NCI-H460 (cell line): ENCODE results near the gene KDM1A. TPM values are rescaled to one million over a fixed set of nuclear protein-coding genes. Genes with fewer than 3 reads are reported as not detected.

Source experiments
- DNase-seq: peaks from one replicate; pipeline ENCODE4 v3.0.0-alpha.2; 2016; ENCODE audit warnings: low read depth; ENCODE audit errors: extremely low read depth
- total RNA-seq: library from RNA; depleted of rRNA; stranded (reverse); fragments of >200 nt; shearing (Covaris generic); gene quantifications from 2 replicates; pipeline ENCODE4 v1.2.3, GENCODE V29; 2014

KDM1A gene
- total RNA-seq, 1 experiment from 2014 or later, result 87.2 TPM

DNA sequence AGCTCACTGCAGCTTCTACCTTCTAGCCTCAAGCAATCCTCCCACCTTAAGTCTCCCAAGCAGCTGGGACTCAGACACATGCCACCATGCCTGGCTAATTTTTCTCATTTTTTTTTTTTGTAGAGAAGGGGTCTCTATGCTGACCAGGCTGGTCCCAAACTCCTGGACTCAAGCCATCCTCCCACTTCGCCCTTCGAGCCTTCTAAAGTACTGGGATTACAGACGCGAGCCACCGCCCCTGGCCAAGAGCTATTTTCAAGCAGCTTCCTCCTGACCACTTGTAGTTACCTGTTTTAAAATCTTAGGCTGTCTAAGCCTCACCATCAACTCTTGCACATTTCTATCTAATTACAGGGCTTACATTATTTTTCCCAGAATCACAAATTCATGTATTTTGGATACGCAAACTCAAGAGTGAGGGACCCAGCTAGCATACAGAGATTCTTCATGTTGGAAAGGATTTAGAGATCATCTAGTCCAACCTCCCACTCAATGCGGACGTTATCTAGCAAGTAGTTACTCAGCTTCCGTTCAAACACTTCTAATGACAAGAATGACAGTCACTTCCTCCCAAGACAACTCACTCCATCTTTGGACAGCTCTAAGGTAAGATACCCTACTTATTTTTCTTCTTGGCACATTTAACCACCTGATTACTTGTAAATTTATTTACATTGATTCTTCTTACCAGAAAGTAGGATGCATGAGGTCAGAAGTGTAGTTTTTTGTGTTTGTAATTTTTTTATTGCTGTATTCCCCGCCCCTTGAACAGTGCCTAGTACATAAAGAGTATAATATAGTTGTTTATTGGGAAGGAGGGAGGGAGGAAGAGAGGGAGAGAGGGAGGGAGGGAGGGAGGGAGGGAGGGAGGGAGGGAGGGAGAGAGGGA is 84.0 kb downstream of the KDM1A start:
- DNase-seq, result no peak

DNA sequence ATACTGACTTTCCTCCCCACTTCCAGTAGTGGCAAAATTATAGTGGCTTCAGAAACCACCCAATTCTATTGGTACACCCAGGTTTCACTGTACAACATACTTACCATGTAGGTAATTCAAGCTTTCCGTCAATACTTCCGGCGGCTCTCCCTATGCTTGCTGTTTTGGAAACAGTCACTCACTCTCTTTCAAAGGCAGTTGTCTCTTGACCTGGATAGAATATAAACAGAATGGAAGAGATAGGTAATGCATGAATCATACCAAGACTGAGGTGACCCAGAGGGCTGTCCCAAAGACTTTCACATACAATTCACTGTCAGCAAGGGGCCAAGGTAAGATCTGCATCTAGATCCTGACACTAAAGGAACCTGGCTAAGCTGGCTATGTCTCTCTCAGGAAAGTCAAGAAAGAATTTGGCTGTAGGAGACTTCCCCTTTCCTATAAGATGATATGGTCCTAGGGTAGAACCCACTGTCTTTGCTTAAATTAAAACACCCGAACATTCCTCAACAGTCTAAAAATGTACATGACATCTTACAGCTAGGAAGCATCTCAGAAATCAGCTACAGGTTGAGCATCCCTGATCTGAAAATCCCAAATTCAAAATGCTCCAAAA is 89.8 kb downstream of the KDM1A start:
- DNase-seq, result no peak

DNA sequence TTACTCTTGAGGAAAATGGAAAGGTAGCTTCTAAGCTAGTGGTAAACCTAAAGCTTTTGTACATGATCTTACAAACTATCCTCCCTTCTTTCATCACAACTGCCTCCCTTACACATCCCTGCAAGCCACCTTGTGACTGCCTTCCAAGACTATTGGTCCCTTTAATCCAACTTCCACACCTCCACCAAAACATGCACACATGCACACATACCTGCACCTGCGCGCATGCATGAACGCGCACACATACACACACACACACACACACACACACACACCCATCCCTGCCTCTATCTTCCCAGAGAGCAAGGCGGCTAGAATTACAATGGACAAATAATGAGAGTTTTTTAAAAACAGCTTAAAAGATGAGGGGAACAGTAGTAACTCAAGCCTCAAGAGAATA is 91.1 kb downstream of the KDM1A start:
- no peak for DNase-seq

DNA sequence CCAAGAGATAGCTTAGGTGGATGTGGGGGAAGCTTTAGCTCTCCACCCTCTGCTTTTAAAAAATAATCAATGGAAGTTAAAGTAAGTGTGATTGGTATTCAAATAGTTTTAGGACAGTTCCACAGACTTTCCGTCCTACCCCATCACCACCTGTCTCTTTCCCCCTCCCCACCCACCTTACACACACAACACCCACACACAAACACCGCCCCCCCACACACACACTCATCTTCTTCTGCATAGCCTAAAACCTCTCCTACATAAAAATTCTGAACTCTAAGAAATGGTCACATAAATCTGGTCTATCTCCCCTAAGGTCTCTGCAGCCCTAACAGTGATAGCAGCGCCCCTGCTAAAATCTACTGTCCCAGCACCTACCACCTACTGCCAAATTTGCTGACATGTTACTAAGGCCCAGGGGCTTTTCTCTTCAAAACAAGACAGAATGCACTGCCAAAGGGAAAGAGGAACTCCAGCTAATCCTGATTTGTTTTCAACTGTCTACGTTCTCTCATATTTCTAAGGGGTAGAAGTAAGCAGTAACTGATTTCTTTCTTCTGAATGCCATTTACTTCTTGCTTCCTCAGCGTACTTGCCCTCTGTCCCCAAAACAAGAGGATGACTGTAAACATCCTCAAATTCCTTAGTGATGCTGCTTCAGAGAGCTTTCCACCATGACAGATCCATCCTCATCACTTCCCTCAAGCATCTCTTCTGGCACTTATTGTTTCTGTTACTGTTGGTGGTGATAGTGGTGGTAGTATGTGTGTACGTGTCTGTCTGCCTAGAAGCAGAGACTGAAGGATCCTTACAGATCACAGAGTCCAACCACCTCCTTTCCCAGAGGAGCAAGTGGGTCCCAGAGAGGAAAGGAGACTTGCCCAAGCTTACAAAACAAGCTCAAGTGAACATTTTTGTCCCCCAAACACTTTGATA is 92.6 kb downstream of the KDM1A start:
- DNase-seq, result no peak

DNA sequence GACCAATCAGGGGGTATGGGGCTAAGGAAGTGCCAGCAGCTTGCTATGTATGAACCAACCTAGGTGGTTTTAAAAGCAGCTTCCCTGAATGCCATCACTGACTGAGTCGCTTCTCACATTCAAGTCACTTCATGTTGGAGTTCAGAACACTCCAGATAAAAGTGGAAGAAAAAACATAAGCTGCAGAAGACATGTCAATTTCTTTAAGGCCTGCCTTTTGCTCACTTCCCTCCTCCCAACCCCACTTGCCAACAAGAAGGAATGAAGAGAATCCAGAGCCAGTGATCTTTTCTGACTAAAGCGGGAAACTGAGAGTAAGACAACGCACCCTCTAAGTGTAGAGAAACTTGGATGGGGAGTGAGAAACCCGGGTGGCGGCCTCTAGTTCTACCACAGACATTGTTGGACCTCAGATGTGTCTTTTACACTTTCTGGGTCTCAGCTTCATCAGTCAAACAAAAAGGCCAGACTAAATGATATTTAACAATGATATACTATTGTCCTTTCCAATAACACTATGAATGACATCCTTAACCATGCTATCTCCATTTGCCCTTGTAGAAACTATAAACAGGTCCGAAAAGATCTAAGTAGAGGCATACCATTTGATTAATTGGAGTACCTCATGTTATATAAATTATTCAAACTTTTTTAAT is 95.3 kb downstream of the KDM1A start:
- DNase-seq, result no peak

DNA sequence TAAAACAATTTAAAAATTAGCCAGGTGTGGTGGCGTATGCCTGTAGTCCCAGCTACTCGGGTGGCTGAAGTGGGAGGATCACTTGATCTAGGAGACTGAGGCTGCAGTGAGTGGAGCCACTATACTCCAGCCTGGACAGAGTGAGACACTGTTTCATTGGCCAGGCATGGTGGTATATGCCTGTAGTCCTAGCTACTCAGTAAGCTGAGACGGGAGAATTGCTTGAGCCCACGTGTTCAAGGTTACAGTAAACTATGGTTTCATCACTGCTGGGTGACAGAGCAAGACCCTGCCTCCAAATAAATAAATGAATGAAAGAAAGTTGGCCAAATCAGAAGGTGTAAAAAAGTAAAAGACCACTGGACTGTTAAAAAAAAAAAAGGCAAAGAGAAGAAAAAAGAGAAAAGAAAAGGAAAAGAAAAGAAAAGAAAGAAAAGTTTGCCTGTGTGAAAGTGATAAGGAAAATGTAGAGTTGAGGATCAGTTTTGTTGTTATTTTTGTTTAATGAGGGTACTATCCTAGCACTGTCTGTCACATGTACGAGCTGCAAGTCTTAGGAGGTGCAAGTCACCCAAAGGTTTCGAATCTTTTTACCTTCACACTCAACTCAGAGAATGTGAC is 97.1 kb downstream of the KDM1A start:
- DNase-seq, result no peak

DNA sequence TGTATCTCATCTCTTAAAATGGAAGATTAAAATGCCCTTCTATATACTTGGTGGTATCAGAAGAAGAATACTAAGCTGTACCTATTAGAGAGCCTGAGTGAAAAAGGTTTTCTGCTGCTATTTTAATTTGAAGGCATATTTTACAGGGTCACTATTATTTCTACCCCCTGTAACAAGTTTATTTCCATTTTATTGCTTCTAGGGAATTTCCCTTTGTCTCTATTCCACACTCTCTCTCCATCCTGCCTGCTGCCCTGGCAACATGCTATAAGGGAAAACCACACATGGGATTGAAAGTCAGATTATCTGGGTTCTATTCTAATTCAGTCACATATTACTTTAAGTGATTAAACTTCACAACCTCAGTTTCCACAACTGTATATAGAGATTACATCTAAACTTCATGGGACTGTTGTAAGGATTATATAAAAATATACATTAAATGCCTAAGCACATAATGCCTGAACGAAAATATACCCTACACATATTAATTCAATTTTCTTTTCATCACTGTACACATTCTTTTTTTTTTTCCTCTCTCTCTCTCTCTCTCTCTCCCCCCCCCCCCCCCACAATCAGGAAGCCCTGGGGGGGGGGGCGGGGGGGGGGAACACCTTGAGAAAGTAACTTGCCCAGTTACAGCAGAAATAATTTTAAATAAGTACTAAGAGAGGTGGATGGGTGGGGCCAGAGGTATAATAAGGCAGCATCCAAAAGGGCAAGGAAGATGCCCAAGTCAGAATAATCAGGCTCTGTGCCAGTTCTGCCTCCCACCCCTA is 97.8 kb downstream of the KDM1A start:
- no peak for DNase-seq

DNA sequence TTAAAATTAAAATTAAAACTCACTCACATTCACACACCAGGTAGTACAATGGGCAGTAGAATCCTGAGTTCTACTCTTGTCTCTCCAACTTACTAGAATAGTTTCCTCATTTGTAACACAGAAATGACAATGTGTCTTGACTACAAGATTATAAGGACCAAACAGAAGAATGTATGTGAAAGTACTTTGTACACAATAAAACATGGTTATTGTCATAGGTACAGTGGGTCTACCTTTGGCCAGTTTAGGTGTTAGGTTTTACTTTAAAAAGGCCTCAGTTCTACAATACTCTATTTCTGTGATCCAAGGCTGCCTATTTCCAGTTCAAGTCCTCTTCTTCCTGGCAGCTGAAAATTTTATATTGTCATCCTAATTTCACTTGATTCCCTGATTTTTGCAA is 99.1 kb downstream of the KDM1A start:
- no peak for DNase-seq

DNA sequence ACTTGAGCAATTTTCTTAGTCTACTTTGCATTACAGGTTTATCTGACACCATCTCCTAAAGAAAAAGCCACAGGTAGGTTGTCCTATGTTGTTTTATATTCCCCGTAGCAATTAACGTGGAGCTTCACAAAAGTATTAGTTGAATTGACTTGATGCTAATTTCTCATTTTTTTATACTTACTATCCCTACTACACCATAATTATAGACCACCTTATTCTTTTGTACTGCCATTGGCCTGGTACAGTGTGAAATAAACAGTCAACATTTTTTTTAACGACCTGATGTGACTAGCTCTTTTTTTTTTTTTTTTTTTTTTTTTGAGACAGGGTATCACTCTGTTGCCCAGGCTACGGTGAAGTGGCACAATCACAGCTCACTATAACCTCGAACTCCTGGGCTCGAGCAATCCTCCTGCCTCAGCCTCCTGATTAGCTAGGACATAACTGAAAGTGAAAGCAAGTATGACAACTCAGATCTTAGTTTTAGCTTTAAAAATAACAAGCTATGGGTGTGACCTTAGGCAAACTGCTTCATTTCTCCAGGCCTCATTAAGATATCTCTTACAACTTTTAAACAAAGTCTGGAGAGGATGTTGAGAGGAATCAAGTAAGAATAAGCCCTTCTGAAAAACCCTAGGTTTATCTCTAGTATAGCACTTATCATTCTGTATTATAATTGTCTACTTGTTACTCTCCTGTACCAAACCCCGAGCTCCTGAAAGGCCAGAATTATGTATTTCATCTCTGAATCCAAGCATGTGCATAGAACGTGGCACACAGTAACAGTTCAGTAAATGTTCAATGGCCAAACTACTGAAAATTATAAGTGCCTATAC is 99.9 kb downstream of the KDM1A start:
- DNase-seq, result no peak

DNA sequence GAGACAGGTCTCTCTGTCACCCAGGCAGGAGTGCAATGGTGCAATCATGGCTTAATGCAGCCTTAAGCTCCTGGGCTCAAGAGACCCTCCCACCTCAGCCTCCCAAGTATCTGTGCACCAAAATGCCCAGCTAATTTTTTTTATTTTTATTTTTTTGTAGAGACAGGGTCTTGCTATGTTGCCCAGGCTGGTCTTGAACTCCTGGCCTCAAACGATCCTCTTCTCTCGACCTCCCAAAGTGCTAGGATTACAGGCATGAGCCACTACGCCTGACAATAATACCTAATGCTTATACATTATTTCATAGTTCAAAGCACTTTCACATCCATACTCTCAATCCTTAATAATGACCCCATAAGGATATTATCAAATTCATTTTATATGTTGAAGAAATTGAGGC is 101.1 kb downstream of the KDM1A start:
- DNase-seq, result no peak

DNA sequence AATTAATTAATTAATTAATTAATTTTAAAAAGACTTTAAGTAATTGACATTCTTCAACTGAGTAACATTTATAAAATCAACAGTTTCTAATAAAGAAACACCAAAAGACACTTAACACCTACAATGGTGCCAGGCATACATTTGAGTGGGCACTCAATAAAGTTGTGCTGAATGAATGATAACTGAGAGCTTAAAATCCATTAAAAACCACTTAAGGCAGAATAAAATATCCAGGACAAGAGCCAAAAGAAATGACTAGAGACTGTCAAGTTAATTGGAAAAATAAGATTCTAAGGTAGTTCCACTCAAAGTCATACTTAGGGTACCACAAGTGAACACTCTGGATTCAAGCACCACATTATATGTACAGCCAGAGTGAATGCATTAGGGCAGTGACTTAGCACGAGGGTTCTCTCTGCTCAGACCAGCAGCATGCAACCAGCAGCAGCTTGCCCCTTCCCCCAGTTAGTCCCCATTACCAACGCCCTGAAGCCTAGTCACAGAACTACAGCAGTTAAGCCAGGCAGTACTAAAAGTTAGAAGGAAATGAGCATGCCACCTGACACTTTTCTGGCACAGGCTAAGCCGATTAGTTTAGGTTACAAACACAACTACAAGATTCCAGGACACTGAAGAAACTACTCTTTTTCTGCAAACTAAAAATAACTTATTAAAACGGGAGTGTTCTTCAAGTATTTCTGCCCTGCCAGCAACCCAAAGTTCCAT is 102.9 kb downstream of the KDM1A start:
- DNase-seq, result no peak

DNA sequence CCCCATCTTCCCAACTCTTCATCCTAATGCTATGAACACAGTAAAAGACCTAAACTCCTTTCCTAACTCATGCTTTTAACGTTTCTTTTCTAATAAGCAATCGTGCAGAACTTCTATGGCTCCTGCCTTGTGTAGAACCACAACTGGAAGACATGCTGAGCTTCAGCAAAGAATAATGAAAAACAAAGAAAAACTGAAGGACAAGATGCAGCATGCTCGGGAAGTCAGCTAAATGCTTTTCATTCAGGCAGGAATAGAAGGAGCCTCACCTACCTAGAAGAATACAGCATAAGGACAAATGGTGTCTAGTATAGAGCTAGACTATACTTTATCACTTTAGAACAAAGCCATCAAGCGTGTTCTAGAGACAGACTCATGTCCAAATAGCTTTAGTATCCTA is 103.5 kb downstream of the KDM1A start:
- DNase-seq, result no peak

DNA sequence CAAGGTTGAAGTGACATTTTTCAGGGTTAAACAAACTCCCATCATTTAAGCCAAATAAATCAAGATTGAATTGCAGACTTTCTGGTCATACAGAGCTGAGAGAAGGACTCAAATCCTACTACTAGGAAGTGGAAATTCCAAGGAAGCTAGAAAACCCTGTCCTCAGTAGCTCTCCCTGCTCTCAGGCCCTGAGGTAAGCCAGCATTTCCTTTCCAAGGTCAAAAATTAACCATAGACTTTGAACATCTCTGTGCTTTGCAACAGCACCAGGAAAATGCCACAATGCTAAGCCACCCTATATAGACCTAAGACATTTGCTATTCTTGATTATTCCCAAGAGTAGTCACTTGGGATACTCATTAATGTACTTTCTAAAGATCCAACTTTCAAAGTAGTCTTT is 104.3 kb downstream of the KDM1A start:
- DNase-seq, result no peak

DNA sequence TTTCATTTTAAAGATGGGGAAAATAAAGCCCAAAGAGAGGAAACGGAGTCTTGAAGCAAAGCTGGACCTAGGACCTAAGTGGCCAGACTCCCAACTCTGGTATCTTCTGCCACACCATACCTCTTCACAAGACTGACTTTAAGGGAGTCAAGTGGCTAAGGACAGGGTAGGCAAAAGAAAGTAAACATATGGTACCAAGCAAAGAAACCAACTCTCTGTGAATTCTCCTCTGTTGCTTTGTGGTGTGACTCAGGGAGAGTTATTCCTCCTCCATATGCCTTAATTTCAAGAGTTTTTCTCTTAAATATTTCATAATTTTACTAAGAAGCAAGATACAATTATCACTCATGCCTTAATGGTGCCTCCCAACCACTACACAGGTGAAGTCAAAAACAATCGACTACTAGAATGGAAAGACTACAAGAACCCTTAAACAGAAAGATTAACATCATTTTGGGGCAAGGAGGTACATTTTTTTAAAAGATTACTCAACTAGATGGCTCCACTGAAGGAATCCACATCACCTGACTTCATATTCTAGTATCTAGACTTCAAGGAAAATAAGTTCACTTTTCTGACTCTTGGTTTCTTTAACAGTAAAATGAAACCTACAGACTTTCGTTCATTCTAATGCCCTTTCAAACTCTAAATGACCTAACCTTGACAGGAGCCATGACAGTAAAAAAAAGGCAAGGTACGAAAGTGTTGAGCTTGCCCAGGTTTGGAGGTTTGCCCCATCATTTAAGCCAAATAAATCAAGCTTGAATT is 105.2 kb downstream of the KDM1A start:
- no peak for DNase-seq

DNA sequence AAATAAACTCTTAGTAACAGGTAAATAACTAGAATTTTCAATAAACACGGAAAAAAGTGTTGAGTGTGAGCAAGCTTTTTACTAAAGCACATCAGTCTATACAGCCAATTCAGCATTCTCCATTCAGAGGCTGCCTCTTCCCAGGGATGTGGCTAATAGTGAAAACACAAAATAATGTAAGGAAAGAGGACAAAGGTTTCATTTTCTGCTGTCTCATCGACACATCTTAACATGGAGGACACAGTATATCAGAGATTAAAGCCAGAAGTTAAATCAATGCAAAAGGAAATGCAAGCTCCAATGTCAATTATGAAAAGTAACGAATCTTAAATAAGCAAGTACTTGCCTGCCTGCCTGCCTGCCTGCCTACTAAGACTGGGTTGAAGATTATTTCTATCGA is 106.2 kb downstream of the KDM1A start:
- DNase-seq, result no peak

DNA sequence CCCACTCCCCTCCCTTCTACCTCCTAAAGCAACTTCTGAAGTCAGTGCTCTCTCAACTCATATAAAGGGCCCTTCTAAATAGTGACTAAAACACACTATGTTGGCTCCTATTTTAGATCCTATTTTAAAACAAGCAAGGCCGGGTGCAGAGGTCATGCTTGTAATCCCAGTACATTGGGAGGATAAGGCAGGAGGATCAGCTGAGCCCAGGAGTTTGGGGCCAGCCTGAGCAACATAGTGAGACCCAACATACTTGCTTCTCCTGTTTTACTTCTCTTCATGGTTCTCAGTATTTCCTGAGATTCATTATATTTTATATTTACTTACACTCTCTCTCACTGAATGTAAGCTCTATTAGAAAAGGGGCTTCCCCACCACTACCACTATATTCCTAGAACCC is 106.9 kb downstream of the KDM1A start:
- DNase-seq, result no peak

DNA sequence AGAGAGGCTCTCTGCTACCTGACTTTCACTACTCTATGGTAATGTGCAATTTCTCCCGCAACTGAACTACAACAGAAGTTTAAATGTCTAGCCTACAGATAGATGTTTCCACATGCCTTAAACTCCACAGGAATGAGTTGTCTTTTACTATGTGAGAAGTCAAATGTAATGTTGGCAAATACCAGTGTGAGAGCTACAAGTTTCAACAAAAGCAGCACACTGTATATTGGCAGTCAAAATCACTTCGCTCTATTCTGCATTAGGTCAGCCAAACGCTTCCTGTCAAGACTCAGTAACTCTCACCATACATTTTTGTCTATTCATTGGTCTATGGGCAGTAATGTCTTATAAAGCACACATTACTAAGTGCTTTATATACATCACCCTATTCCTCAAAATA is 107.5 kb downstream of the KDM1A start:
- no peak for DNase-seq
